ENCODE data around the gene PCOLCE2.
A peak's percentile ranks its signal among the peaks of the same experiment; 100 is the strongest.

PCOLCE2 gene

GRCh38 chr3:142808103-142808917, 80.6 kb downstream of the PCOLCE2 start:
- DNase-seq, result peak; percentile 8

- no peak for DNase-seq
Measured at GRCh38 chr3:142802891-142803290, 86.0 kb downstream of the PCOLCE2 start.

- DNase-seq, result no peak
Measured at GRCh38 chr3:142801746-142802145, 87.1 kb downstream of the PCOLCE2 start.

GRCh38 chr3:142796823-142797222, 92.1 kb downstream of the PCOLCE2 start:
- no peak for DNase-seq

- no peak for DNase-seq
Measured at GRCh38 chr3:142795332-142795731, 93.6 kb downstream of the PCOLCE2 start.

GRCh38 chr3:142794508-142794907, 94.4 kb downstream of the PCOLCE2 start:
- DNase-seq, result no peak

- no peak for DNase-seq
Measured at GRCh38 chr3:142787719-142788118, 101.2 kb downstream of the PCOLCE2 start.

GRCh38 chr3:142785996-142786395, 102.9 kb downstream of the PCOLCE2 start:
- no peak for DNase-seq

GRCh38 chr3:142784228-142784627, 104.7 kb downstream of the PCOLCE2 start:
- no peak for DNase-seq

- DNase-seq, result no peak
Measured at GRCh38 chr3:142782616-142783015, 106.3 kb downstream of the PCOLCE2 start.

GRCh38 chr3:142779591-142779990, 109.3 kb downstream of the PCOLCE2 start:
- no peak for DNase-seq

- no peak for DNase-seq
Measured at GRCh38 chr3:142778541-142778940, 110.3 kb downstream of the PCOLCE2 start.

GRCh38 chr3:142777927-142778326, 111.0 kb downstream of the PCOLCE2 start:
- DNase-seq, result no peak

GRCh38 chr3:142768338-142768737, 120.5 kb downstream of the PCOLCE2 start:
- no peak for DNase-seq
